Activated naive CD4-positive, alpha-beta T cell treated with anti-CD3 and anti-CD28 coated beads for 36 hours (primary cell): Measurements from ENCODE around the gene NUTM2A. TPM values are rescaled to one million over a fixed set of nuclear protein-coding genes. Genes with fewer than 3 reads are reported as not detected.
A peak's percentile ranks its signal among the peaks of the same experiment; 100 is the strongest.
"Not testable (repeated sequence)": the region's sequence is repeated elsewhere in the genome, so short reads cannot be mapped to it uniquely, and the experiment has no call there.

Experiments
- CTCF ChIA-PET: fragments of 350-600 bp; sonication (Branson Sonifier 250); formaldehyde crosslinking; loops from one replicate; lab custom pipeline; 2021; ENCODE audit warnings: antibody characterized with exemption; lab: Charles Lee
- DNase-seq: peaks from one replicate; pipeline ENCODE4 v3.0.0-alpha.2; 2020
- H3K27ac Mint-ChIP-seq: one replicate; pipeline ENCODE4 v1.8.0; 2021; ENCODE audit warnings: mild to moderate bottlenecking, mixed read lengths
- H3K27me3 Mint-ChIP-seq: one replicate; pipeline ENCODE4 v1.8.0; 2021; ENCODE audit warnings: low read depth, mixed read lengths
- H3K36me3 Mint-ChIP-seq: one replicate; pipeline ENCODE4 v1.8.0; 2021; ENCODE audit warnings: low read depth, mixed read lengths
- H3K4me1 Mint-ChIP-seq: one replicate; pipeline ENCODE4 v1.8.0; 2021; ENCODE audit warnings: low read depth, mixed read lengths
- H3K4me3 Mint-ChIP-seq: one replicate; pipeline ENCODE4 v1.8.0; 2021; ENCODE audit warnings: mild to moderate bottlenecking, moderate library complexity, mixed read lengths
- H3K9me3 Mint-ChIP-seq: one replicate; pipeline ENCODE4 v1.8.0; 2021; ENCODE audit warnings: mixed read lengths
- intact Hi-C: fragments of 100-400 bp; cut with micrococcal nuclease; formaldehyde crosslinking; loops from one replicate; pipeline ENCODE4 v1.15.1; 2023
- total RNA-seq, 2 experiments: library from RNA; stranded (reverse); gene quantifications; one replicate each; pipeline ENCODE4 v1.2.3, GENCODE V29; 2021

NUTM2A gene, protein sequence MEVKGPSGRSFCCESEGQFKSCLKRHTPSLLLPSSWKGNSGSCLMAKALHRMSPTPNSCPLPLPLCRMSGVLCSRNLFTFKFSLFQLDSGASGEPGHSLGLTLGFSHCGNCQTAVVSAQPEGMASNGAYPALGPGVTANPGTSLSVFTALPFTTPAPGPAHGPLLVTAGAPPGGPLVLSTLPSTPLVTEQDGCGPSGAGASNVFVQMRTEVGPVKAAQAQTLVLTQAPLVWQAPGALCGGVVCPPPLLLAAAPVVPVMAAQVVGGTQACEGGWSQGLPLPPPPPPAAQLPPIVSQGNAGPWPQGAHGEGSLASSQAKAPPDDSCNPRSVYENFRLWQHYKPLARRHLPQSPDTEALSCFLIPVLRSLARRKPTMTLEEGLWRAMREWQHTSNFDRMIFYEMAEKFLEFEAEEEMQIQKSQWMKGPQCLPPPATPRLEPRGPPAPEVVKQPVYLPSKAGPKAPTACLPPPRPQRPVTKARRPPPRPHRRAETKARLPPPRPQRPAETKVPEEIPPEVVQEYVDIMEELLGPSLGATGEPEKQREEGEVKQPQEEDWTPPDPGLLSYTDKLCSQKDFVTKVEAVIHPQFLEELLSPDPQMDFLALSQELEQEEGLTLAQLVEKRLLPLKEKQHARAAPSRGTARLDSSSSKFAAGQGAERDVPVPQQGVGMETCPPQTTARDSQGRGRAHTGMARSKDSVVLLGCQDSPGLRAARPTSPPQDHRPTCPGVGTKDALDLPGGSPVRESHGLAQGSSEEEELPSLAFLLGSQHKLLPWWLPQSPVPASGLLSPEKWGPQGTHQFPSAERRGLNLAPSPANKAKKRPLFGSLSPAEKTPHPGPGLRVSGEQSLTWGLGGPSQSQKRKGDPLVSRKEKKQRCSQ
- under 1 TPM in 1 of 2 experiments, not detected in 1; 0.07 TPM for total RNA-seq

DNA sequence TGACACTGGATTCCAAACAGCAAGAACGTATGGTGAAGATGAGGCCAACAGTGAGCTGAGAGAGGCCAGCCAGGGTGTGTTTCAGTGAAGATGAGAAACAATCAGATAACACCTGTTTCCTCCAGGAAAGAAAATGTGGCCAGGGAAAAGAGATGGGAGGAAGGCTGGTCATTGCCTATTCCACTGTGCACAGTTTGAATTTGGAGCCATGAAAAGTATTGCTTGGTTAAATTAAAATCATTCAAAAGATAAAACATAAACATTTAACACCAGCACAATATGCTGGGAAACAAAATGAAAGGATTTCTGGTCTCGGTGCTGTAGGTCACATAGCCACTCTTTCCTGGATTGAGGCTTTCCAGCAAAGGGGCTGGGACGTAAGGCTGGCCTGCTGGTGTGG lies at the start of gene NUTM2A:
TSS of gene NUTM2A (plus strand) at position 301 of the 400 bp plus-strand sequence. CDS start 383 bp downstream, outside the sequence.
- H3K9me3 Mint-ChIP-seq, intact Hi-C loops, H3K27ac Mint-ChIP-seq, DNase-seq, H3K36me3 Mint-ChIP-seq, H3K4me1 Mint-ChIP-seq, CTCF ChIA-PET, H3K27me3 Mint-ChIP-seq, H3K4me3 Mint-ChIP-seq: not testable (repeated sequence)

- H3K4me3 Mint-ChIP-seq, H3K9me3 Mint-ChIP-seq, H3K27me3 Mint-ChIP-seq, CTCF ChIA-PET, intact Hi-C loops, H3K27ac Mint-ChIP-seq, H3K4me1 Mint-ChIP-seq, DNase-seq: not testable (repeated sequence)
- H3K36me3 Mint-ChIP-seq: peaks cover 14% of the 10 kb centered on the region
Measured at GRCh38 chr10:87177587-87177986, 47.7 kb upstream of the NUTM2A start.

DNA sequence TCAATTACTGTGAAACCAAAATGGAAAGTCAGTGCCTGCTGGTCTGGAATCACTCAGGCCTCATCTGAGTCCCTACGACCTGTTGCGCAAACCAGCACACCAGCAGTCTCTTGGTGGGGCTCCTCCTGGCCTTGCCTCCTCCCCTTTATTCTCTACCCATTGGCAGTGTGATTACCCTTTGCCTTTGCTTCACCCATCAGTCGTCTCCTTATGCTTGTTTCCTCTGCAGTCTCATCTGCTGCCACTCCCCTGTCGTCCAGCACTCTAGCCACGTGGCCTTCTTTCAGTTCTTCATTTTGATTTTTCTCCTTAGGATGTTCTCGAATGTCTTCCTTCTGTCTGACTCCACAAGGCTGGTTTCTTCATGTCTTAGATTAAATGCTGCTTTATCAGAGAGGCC lies 40.8 kb upstream of the NUTM2A start:
- intact Hi-C loops, DNase-seq, H3K9me3 Mint-ChIP-seq, CTCF ChIA-PET, H3K4me3 Mint-ChIP-seq, H3K4me1 Mint-ChIP-seq, H3K27me3 Mint-ChIP-seq, H3K27ac Mint-ChIP-seq: not testable (repeated sequence)
- H3K36me3 Mint-ChIP-seq: peaks cover 50% of the 10 kb centered on the region

- CTCF ChIA-PET, H3K4me3 Mint-ChIP-seq, H3K9me3 Mint-ChIP-seq, intact Hi-C loops, DNase-seq, H3K27ac Mint-ChIP-seq, H3K4me1 Mint-ChIP-seq, H3K27me3 Mint-ChIP-seq: not testable (repeated sequence)
- peaks cover 45% of the 10 kb centered on the region for H3K36me3 Mint-ChIP-seq
Measured at GRCh38 chr10:87186016-87186415, 39.2 kb upstream of the NUTM2A start.

- H3K9me3 Mint-ChIP-seq, intact Hi-C loops, H3K4me1 Mint-ChIP-seq, H3K27me3 Mint-ChIP-seq, CTCF ChIA-PET, H3K4me3 Mint-ChIP-seq, H3K27ac Mint-ChIP-seq, DNase-seq: not testable (repeated sequence)
- peaks cover 40% of the 10 kb centered on the region for H3K36me3 Mint-ChIP-seq
Measured at GRCh38 chr10:87187573-87187972, 37.7 kb upstream of the NUTM2A start.

DNA sequence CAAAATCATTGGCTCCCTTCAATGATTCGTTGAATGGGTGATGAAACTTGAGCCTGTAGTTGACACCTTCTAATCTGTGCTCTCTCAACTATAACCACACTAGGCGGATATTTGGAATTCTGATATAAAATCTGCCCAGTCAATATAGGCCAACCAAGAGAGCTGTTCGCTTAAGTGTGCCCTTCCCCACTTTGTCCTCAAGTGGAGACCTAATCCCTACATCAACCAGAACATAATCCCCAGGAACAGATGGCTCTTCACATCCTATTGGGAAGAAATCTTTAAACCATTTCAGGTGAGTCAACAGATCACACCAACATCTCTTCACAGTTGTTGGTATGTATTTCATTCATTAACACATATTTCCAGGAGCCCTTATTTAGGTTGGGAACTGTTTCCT lies 33.4 kb upstream of the NUTM2A start:
- H3K9me3 Mint-ChIP-seq, H3K4me1 Mint-ChIP-seq, H3K27me3 Mint-ChIP-seq, intact Hi-C loops, CTCF ChIA-PET, H3K27ac Mint-ChIP-seq, DNase-seq, H3K4me3 Mint-ChIP-seq: not testable (repeated sequence)
- peaks cover 16% of the 10 kb centered on the region for H3K36me3 Mint-ChIP-seq

GRCh38 chr10:87200924-87201323 lies 24.3 kb upstream of the NUTM2A start:
- H3K27me3 Mint-ChIP-seq, CTCF ChIA-PET, H3K4me3 Mint-ChIP-seq, intact Hi-C loops, H3K27ac Mint-ChIP-seq, DNase-seq, H3K9me3 Mint-ChIP-seq, H3K36me3 Mint-ChIP-seq: not testable (repeated sequence)
- H3K4me1 Mint-ChIP-seq: peaks cover 13% of the 10 kb centered on the region

- CTCF ChIA-PET, intact Hi-C loops, H3K9me3 Mint-ChIP-seq, H3K27me3 Mint-ChIP-seq, H3K4me3 Mint-ChIP-seq, H3K36me3 Mint-ChIP-seq, H3K27ac Mint-ChIP-seq: not testable (repeated sequence)
- DNase-seq: peak; percentile 21
- peaks cover 13% of the 10 kb centered on the region for H3K4me1 Mint-ChIP-seq
Measured at GRCh38 chr10:87204801-87205200, 20.4 kb upstream of the NUTM2A start.

DNA sequence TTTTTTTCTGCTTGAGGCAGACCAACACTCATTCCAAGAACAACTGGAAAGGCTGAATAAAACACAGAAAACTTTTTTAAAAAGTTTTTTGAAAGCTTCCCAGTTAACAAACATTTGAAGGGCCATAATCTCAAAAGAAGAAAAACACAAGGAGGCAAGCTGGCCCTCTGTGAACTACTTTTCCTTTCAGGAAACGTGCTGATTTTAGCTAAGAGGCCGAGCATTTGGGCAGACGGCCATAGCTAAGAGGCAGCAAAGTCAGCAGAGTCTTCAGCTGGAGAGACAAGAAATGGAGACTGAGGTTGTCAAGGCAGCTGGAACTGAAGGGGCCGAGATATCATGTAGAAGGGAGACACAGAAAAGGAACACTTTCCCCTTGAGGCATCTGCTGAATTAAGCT lies 18.3 kb upstream of the NUTM2A start:
- H3K4me3 Mint-ChIP-seq, H3K27me3 Mint-ChIP-seq, CTCF ChIA-PET, H3K27ac Mint-ChIP-seq, intact Hi-C loops, DNase-seq, H3K9me3 Mint-ChIP-seq, H3K36me3 Mint-ChIP-seq: not testable (repeated sequence)
- H3K4me1 Mint-ChIP-seq: peaks cover 13% of the 10 kb centered on the region

- H3K4me1 Mint-ChIP-seq, H3K27me3 Mint-ChIP-seq, H3K36me3 Mint-ChIP-seq, CTCF ChIA-PET, DNase-seq, H3K27ac Mint-ChIP-seq, H3K9me3 Mint-ChIP-seq, H3K4me3 Mint-ChIP-seq, intact Hi-C loops: not testable (repeated sequence)
Measured at GRCh38 chr10:87210309-87210708, 14.9 kb upstream of the NUTM2A start.

- H3K4me1 Mint-ChIP-seq, H3K27me3 Mint-ChIP-seq, H3K9me3 Mint-ChIP-seq, intact Hi-C loops, H3K4me3 Mint-ChIP-seq, H3K36me3 Mint-ChIP-seq, H3K27ac Mint-ChIP-seq, DNase-seq, CTCF ChIA-PET: not testable (repeated sequence)
Measured at GRCh38 chr10:87211848-87212247, 13.4 kb upstream of the NUTM2A start.

DNA sequence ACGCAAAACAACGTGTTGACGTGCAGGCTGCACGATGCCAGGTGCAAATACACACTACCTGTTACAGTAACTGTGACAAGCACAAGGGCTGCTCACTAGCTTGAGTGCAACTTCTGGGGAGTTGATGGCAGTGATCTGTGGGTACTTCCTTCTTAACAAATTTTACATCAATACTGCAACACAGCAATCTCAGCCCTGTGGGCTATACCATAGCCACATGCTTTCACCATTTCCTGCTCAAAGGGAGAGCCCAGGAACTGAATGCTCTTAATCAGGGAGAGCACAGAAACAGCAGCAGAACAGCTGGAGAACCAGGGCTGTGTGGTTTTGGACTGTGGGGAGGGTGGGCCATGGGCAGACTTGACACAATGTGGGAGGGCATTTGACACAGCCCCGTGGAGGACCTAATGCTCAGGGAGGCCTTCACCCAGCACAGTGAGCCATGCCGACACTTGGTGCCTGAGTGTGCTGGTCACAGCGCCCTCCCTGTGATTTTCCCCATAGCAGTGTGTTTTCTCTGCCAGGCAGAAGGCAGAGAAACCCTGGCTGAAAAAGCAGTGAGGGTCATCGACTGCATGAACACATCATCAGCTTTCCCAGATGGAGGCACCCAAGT lies 12.0 kb upstream of the NUTM2A start:
- H3K4me1 Mint-ChIP-seq, H3K4me3 Mint-ChIP-seq, H3K27me3 Mint-ChIP-seq, DNase-seq, CTCF ChIA-PET, H3K9me3 Mint-ChIP-seq, H3K36me3 Mint-ChIP-seq, H3K27ac Mint-ChIP-seq, intact Hi-C loops: not testable (repeated sequence)
